ENCODE data around the gene NDUFB1.

DNA sequence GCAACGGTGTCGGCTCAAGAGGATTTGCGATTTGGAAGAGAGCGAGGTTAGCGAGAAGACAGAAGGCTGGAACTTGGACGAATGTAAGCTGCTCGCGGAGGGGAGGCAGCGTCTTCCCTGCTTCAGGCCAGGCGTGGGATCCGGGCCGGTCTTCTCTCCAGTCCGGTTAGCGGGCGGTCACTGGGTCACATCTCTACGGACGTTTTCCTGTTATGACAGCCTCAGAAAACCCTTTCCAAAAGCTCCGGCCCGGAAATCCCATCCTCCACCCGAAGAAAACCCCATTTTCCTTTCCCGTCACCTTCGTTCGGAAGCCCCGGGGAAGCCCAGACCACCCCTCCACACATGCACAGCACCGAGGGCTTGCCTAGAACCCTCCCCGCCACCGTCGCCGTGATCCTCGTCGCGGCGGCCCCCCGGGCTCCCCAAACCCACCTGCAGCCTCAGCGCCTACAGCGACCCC is 268 bp downstream of the NDUFB1 start:
- TF ChIP-seq, protein P1, sequence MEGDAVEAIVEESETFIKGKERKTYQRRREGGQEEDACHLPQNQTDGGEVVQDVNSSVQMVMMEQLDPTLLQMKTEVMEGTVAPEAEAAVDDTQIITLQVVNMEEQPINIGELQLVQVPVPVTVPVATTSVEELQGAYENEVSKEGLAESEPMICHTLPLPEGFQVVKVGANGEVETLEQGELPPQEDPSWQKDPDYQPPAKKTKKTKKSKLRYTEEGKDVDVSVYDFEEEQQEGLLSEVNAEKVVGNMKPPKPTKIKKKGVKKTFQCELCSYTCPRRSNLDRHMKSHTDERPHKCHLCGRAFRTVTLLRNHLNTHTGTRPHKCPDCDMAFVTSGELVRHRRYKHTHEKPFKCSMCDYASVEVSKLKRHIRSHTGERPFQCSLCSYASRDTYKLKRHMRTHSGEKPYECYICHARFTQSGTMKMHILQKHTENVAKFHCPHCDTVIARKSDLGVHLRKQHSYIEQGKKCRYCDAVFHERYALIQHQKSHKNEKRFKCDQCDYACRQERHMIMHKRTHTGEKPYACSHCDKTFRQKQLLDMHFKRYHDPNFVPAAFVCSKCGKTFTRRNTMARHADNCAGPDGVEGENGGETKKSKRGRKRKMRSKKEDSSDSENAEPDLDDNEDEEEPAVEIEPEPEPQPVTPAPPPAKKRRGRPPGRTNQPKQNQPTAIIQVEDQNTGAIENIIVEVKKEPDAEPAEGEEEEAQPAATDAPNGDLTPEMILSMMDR (IDR thresholded peaks at IDR 0.05 in 8 of 11, conservative IDR thresholded peaks at IDR 0.05 in 3 of 11), result no peak
- peak in 1 of 3 donors; percentile 88 for TF ChIP-seq POLR2AphosphoS5 (IDR thresholded peaks at IDR 0.05)
- TF ChIP-seq POLR2A (IDR thresholded peaks at IDR 0.05), result no peak
